Stimulated activated CD8-positive, alpha-beta memory T cell treated with anti-CD3 and anti-CD28 coated beads, Interleukin-2, amount 100 ng/mL, for 48 hours (primary cell): Measurements from ENCODE around the gene SHROOM3.
"Not testable (repeated sequence)": the region's sequence is repeated elsewhere in the genome, so short reads cannot be mapped to it uniquely, and the experiment has no call there.

Source experiments
- DNase-seq, 2 donors: peaks; one replicate each; pipeline ENCODE4 v3.0.0-alpha.2; 2020; ENCODE audit warnings: low read depth in 2 of 2

Gene SHROOM3

DNA sequence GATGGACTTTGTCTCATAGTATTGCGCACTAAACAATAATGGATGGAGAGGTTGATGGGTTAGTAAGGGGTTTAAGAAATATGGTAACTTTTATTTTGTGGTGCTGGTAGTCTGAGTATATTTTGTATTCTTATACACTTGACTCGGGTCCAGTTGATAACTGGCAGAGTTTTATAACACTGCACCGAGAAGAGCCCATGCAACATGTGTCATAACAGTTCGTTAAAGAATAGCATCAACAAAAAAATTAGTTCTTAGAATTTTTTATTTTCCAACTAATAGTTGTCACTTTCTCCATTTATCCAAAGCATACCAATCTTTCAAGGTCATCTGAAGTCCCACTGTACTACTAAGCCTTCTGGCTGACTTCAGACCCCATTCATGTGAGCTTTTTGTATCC lies 287.8 kb downstream of the SHROOM3 start:
- no peak for DNase-seq

DNA sequence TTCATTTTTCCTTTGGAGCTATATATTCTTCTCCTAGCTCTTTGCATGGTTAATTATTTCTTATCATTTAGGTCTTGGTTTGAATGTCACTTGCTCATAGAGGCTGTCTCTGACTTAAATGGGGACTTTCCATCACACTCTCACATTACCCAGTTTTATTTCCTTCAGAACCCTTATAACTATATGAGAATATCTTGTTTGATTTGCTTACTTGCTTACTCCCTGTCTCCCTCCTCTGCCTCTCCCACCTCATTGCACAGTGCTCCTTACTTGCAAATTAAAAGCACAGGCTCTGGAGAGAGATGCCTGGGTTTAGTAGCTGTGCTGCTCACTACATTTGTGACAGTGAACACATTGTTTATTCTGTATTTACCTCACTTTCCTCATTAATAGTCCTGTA lies 288.3 kb downstream of the SHROOM3 start:
- no peak for DNase-seq

DNA sequence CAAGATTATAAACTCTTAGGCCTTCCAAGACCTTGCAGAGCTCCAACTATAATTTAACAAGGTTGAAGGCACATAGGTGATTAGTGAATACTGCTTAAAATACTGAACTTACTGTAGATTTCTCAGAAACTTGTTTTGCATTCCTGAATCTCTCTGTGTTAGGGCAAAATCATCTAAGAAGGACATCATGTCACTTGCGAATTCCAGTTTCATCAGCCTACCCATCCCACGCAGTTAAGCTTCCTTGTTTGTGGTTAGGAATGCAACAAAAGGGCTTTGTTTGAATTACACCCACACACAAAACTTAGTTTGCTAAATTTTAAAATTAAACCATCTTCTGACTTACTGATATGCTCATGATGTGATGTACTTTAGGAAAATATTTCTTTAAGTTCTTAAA lies 288.9 kb downstream of the SHROOM3 start:
- no peak for DNase-seq

DNA sequence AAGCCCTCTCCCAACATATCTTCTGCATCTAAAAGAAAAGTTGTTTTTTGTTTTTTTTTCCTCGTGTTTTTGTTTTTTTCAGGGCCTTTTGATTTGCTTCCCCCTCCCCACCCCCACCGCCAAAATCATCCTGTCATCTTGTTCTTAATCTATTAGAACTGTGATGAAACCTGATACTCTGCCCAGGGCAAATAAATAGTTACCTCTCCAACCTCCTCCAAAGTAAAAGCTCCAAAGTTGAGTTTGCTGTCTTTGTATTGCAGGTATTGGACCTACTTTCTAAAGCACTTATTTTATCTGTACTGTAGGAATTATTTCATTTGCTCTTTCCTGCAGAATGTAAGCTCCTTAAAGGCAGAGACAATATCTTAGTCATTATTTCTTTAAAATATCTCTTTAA lies 290.0 kb downstream of the SHROOM3 start:
- DNase-seq, result no peak

DNA sequence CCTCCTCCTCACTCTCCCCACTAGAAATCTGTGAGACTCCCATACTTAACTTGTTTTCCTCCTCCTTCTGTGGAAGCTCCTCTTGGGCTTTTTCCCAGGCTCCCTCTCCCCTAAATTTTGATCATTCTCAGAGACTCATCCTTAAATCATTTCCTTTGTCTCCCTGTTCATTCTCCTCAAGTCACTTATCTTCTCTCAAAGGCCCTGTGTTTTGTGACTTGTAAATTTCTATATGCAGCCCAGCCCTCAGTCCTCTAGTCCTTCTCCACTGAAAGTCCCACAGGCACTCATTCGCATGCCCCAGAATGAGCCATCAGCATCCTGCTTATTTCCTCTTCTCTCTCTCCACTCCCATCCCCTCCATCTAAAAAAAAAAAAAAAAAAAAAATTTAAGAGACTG lies 291.1 kb downstream of the SHROOM3 start:
- no peak for DNase-seq

DNA sequence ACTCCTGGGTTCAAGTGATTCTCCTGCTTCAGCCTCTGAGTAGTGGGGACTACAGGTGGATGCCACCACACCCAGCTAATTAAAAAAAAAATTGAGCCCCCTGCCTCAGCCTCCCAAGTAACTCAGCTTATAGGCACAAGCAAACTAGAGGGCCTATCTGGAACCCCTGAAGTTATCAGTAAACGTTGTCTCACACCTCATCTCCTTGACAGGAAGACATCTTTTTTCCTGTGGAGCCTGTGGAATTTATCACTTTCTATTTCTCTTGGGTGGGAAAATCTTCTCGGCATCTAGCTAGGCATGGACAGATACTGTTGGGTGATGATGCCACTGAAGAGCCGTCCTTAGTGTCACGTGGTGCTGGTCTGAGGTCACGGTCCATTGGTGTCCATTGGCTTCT lies 291.6 kb downstream of the SHROOM3 start:
- DNase-seq, result no peak

DNA sequence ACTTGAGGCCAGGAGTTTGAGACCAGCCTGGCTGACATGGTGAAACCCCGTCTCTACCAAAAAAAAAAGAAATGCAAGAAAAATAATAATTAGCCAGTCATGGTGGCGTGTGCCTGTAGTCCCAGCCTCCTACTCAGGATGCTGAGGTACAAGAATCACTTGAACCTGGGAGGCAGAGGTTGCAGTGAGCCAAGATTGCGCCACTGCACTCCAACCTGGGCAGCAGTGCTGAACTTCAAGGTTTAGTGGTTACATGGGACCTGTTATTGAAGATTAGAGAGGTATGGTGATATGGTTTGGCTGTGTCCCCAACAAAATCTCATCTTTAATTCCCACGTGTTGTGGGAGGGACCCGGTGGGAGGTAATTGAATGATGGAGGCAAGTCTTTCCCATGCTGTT lies 292.9 kb downstream of the SHROOM3 start:
- DNase-seq, result not testable (repeated sequence)

DNA sequence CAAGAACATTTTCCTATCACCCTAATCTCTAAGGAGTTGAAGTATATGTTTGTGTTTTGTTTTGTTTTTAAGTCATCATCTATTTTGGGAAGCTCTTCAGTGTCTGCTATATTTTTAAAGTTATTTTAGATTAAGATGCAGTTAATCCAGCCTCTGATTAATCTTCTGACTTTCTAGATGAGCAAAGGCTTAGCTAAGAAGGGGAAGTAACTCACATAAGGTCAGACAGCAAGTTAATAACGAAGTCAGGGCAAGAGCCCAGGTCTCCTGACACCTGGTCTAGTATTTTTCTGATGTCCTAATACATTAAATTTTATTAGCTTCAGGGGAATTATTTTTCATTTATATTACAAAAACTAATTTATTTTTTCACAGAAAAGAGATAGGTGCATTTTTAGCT lies 294.4 kb downstream of the SHROOM3 start:
- no peak for DNase-seq

DNA sequence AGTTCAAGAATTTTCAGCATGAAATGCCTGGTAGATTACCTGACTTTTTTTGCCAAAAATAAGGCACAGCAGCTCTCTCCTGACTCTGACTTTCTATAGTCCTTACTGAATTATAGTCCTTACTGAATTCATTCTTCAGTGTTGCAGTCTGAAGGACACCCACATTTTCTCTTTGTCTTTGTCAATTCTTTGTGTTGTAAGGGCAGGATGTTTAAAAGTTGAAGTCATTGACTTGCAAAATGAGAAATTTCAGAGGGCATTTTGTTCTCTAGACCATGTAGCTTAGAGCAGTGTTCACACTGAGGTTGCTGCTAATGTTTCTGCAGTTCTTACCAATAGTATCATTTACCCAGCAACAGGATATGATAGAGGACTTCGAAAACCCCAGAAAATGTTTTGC lies 295.0 kb downstream of the SHROOM3 start:
- DNase-seq, result no peak

DNA sequence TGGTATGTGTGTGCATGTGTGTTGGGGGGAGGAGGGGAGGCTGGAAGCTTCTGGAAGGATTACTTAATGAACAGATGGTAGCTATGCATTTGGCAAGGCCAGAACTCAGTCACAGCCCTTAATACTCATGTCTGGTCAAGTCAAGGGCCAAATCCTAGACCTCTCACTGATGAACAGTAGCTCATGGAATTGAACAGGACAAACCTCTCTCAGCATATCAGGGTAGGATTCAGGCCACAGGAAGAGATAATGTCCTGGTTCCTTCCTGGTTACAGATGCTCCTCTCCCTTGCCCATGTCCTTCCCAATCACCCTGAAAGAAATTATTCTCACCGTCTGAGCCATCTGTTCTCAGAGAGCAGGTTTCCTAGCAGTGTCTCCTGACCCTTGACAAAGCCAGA lies 297.2 kb downstream of the SHROOM3 start:
- DNase-seq, result no peak

DNA sequence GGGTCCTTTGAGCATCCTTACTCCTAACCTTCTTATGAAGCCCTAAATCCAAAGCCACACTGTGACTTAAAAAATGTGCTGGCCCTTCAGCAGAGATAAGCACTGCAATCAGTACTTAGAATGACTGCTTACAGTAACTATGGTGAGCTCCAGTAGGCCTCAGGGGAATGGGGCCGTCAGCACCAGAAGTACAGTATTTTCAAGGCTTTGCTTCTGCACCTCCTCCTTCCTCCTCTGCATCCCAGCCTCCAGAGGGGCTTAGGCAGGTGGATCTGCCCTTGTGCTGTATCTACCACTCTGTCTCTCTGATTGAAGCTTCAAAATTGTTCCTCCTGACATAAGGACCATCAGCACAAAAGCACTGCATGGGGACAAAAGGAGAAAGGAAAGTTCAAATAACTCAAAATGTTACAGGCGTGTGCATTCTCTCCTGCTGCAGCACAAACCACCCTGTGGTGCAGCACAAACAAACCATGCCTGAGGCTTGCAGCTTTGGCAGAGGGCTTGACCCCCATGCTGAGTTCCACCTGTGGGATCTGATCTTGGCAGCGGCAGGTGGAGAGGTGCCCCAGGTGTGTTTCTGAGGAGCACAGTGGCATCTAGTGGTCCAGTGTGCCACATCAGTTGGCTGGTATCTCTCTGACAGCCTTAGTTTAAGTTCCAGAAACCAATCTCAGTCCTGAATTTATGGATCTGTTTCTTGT lies 298.2 kb downstream of the SHROOM3 start:
- DNase-seq, result no peak

DNA sequence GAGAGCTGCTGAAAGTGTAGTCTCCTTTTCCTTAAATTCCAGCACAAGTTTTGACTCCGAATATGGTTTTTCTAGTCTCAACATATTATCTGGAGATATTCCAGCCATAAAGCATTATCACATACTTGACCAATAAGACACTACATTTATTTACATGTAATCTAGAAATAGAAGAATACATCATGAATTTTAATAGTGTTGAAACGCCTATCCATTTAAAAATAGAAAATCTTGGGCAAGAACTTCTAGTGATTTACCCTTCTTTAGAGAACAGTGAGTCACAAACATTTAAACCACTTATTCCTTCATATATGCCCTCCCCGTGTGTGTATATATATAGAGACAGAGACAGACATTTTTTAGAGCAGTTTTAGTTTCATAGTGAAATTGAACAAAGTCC lies 301.4 kb downstream of the SHROOM3 start:
- DNase-seq, result no peak

DNA sequence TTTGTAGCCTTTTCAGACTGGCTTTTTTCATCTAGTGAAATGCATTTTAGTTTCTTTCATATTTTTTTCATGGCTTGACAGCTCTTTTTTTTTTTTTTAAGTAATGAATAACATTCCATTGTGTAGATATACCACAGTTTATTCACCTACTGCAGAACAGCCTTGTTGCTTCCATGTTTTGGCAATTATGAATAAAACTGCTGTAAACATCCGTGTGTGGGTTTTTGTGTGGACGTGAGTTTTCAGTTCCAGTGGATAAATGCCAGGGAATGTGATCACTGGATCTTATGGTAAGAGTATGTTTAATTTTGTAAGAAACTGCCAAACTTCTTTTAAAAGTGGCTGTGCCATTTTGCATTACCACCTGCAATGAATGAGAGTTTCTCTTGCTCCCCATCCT lies 302.2 kb downstream of the SHROOM3 start:
- no peak for DNase-seq

DNA sequence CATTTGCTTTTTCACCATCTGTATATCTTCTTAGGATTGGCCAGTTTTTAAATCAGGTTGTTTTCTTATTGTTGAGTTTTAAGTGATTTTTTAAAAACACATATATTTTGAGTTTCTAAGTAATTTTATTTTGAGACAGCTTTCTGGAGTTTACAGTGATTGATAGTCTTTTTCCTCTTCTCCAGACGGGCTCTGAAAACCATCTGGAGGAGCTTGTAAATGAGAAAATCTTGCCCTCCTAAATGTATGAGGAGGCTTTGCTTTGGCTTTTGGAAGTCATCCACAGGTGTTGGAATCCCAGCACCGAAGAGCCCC lies 302.7 kb downstream of the SHROOM3 start:
- no peak for DNase-seq

DNA sequence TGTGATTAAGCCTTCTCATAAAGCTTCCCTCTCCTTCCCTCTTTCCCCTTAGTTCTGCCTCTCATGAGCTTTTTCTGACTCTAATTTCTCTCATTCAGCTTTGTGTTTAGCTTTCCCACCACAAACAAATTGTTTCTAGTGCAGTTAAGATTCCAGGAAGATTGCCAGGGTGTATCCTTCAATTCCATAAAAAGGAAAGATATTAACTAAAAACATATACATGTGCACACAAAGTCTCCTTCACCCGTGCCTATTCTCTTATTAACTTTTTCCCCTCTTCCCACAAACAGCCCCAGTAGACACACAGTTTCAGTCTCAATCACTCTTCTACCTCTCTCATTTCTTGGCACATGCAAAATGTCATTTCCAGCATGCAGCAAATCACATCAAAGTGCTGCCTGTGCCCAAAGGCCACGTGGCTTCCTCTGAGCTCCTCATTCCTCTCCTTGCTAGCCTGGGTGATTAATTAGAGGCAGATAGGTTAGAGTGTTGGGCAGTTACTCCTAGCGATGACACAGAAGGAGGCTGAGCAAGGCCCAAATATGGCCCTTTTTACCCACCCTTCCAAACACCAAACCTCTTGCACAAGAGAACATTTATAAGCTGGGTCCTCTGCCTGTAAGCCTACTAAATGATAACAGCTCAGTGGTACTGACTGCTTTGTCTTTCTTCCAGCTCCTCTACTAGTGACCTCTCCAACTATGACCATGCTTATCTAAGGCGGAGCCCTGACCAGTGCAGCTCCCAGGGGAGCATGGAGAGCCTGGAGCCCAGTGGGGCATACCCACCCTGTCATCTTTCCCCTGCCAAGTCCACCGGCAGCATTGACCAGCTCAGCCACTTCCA lies 303.3 kb downstream of the SHROOM3 start:
- peak in 1 of 2 donors; percentile 15 for DNase-seq

DNA sequence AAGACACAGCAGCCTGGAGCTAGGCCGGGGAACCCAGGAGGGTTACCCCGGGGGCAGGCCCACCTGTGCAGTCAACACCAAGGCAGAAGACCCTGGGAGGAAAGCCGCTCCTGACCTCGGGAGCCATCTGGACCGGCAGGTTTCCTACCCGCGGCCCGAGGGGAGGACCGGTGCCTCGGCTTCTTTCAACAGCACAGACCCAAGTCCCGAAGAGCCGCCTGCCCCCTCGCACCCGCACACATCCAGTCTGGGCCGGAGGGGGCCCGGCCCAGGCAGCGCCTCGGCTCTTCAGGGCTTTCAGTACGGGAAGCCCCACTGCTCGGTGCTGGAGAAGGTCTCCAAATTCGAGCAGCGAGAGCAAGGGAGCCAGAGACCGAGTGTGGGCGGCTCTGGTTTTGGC lies 305.2 kb downstream of the SHROOM3 start:
- DNase-seq, result no peak

DNA sequence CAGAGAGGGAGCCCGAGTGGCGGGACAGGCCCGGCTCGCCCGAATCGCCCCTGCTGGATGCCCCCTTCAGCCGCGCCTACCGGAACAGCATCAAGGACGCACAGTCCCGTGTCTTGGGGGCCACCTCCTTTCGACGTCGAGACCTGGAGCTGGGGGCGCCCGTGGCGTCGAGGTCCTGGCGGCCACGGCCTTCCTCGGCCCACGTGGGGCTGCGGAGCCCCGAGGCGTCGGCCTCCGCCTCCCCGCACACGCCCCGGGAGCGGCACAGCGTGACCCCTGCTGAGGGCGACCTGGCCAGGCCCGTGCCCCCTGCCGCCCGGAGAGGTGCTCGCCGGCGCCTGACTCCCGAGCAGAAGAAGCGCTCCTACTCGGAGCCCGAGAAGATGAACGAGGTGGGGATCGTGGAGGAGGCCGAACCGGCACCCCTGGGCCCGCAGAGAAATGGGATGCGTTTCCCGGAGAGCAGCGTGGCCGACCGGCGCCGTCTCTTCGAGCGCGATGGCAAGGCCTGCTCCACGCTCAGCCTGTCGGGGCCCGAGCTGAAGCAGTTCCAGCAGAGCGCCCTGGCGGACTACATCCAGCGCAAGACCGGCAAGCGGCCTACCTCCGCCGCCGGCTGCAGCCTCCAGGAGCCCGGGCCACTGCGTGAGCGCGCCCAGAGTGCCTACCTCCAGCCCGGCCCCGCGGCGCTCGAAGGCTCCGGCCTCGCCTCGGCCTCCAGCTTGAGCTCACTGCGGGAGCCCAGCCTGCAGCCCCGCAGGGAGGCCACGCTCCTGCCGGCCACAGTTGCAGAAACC lies 306.0 kb downstream of the SHROOM3 start:
- no peak for DNase-seq

DNA sequence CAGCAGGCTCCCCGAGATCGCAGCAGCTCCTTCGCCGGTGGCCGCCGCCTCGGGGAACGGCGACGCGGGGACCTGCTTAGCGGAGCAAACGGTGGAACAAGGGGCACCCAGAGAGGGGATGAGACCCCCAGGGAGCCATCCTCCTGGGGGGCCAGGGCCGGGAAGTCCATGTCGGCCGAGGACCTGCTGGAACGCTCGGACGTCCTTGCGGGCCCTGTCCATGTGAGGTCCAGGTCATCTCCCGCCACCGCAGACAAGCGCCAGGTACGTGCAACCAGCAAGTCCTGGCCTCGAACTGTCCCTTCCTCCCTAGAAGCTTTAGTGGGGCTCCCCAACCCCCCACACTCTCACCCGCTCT lies 306.6 kb downstream of the SHROOM3 start:
- DNase-seq, result no peak

DNA sequence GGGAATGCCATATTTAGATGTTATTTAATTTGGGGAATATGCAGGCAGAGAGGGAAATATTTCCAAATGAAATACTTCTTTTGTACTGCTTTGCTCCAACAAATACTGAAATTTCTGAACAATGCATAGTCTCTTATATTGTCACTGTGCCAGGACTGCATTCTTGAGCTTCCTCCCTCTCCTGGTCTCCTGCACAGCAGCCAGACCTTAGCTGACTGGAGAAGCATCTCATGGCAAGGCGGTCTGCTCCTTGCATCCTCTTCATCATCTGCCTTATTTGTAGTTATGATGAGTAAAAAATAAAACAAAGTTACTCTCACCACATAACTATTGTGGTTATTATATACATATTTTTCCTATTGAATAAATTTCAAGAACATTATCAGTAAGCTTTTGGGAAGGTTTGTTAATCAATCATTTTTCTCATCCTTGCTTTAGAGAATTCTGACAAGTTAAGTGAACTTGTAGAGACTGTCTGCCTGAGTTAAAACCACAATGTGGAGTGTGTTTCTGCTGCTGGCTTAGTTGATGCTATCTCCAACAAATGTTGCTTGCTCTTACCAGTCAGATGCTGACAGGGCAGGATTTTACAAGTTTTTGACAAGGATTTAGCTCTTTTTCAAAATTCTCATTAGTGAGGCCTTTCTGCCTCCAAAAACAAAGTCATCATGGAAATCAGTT lies 309.4 kb downstream of the SHROOM3 start:
- no peak for DNase-seq

DNA sequence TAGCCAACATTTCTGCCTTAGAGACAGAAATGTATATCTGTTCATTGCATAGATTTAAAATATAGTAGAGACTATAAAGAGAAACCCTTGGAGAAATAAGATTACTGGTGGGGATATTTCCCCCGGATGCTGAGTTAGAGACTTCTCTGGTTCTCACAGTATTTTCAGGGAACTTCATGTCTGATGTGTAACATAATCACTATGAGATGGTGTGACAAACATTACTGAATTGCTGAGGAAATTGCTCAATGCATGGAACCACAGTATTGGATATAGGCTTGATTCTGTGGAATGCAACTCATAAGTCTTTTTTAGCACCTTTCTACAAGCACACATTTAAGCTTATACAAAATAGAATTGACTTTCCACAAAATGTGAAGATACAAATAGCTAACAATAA lies 310.2 kb downstream of the SHROOM3 start:
- no peak for DNase-seq

DNA sequence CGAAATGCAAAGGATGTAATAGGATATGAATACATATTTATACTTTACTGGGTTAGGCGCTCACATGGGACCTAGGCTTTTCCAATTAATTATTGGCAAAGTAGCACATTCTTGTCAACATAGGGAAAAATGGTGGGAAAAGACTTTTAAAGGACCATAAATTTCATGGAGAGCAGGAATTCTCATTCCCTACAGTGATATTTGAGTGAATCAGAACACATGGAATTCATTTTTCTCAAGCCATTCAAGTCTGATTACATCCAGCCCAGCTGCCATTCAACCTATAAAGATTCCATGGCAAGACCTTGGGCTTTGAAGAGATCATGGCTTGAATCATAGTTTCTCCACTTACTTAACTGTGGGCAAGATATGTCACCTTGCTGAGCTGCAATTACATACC lies 312.5 kb downstream of the SHROOM3 start:
- no peak for DNase-seq

DNA sequence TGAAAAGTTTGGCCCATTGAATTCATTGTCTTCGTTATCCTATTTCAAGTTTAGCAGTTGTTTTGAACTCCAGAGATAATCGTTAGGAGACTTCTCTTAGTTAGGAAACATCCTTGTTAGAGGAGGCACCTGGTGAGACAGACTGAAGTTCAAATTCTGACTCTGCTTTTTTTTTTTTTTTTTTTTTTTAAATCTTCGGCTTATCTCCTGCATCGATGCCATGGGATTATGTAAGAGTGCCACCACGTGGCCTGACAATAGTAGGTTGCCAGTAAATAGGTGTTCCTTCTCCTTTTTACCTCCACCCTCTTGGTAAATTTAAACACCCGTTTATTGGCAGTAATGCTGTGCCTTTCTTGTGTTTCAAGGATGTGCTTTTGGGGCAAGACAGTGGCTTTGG lies 313.6 kb downstream of the SHROOM3 start:
- no peak for DNase-seq
